ENCODE data around the gene RAPGEF2.
"Not testable (repeated sequence)": the region's sequence is repeated elsewhere in the genome, so short reads cannot be mapped to it uniquely, and the experiment has no call there.

GRCh38 chr4:159161436-159161835 is 58.6 kb downstream of the RAPGEF2 start:
- not testable (repeated sequence) for TF ChIP-seq CTCF (optimal IDR thresholded peaks at IDR 0.05 in 1 of 3, IDR thresholded peaks at IDR 0.05 in 1 of 3, conservative IDR thresholded peaks at IDR 0.05 in 1 of 3; ENCODE audit: extremely low read depth in 1 of 3, insufficient read depth in 2 of 3, low read length in 3 of 3); EZH2 (IDR thresholded peaks at IDR 0.05; ENCODE audit: low read length)

Data from keratinocyte (primary cell).